ENCODE results near the gene BHMT.
"Not testable (repeated sequence)": the region's sequence is repeated elsewhere in the genome, so short reads cannot be mapped to it uniquely, and the experiment has no call there.

DNA sequence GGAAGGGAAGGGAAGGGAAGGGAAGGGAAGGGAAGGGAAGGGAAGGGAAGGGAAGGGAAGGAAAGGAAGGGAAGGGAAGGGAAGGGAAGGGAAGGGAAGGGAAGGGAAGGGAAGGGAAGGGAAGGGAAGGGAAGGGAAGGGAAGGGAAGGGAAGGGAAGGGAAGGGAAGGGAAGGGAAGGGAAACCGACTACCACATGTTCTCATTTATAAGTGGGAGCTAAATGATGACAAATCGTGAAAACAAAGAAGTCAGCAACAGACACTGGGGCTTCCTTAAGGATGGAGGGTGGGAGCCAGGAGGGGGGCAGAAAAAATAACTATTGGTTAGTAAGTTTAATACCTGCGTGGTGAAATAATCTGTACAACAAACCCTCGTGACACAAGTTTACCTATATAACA lies 68.8 kb downstream of the BHMT start:
- TF ChIP-seq, protein P1, sequence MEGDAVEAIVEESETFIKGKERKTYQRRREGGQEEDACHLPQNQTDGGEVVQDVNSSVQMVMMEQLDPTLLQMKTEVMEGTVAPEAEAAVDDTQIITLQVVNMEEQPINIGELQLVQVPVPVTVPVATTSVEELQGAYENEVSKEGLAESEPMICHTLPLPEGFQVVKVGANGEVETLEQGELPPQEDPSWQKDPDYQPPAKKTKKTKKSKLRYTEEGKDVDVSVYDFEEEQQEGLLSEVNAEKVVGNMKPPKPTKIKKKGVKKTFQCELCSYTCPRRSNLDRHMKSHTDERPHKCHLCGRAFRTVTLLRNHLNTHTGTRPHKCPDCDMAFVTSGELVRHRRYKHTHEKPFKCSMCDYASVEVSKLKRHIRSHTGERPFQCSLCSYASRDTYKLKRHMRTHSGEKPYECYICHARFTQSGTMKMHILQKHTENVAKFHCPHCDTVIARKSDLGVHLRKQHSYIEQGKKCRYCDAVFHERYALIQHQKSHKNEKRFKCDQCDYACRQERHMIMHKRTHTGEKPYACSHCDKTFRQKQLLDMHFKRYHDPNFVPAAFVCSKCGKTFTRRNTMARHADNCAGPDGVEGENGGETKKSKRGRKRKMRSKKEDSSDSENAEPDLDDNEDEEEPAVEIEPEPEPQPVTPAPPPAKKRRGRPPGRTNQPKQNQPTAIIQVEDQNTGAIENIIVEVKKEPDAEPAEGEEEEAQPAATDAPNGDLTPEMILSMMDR (IDR thresholded peaks at IDR 0.05; ENCODE audit: insufficient read depth, low read depth, low read length), result not testable (repeated sequence)
- TF ChIP-seq EZH2 (IDR thresholded peaks at IDR 0.05; ENCODE audit: insufficient read depth, low read length), result not testable (repeated sequence)

Measured in astrocyte (in vitro differentiated cells and primary cell).